Ectodermal cell (in vitro differentiated cells): ENCODE results near the gene MCFD2. TPM values are rescaled to one million over a fixed set of nuclear protein-coding genes. Genes with fewer than 3 reads are reported as not detected.
A peak's percentile ranks its signal among the peaks of the same experiment; 100 is the strongest.

Source experiments
- H3K27ac ChIP-seq: 2 replicates; pipeline ENCODE4 v1.7.0; 2013; ENCODE audit warnings: mild to moderate bottlenecking, low read depth, low read length; ENCODE audit not compliant: insufficient read depth, poor library complexity, severe bottlenecking
- H3K27me3 ChIP-seq: 2 replicates; pipeline ENCODE4 v1.7.0; 2013; ENCODE audit warnings: mild to moderate bottlenecking, low read length; ENCODE audit not compliant: insufficient read depth, control insufficient read depth, poor library complexity, severe bottlenecking
- H3K36me3 ChIP-seq: one replicate; pipeline ENCODE4 v1.7.0; 2013; ENCODE audit warnings: low read length; ENCODE audit not compliant: control insufficient read depth, insufficient read depth
- H3K4me1 ChIP-seq: one replicate; pipeline ENCODE4 v1.7.0; 2013; ENCODE audit warnings: low read length; ENCODE audit not compliant: control insufficient read depth, insufficient read depth
- H3K4me3 ChIP-seq: 2 replicates; pipeline ENCODE4 v1.7.0; 2013; ENCODE audit warnings: low read depth, low read length, control low read depth; ENCODE audit not compliant: insufficient read depth
- H3K9me3 ChIP-seq: 2 replicates; pipeline ENCODE4 v1.7.0; 2013; ENCODE audit warnings: mild to moderate bottlenecking, low read length, moderate library complexity; ENCODE audit not compliant: control insufficient read depth
- WGBS, 2 experiments: methylation state at CpG; one replicate each; pipeline ENCODE4 v1.1.7; 2013; ENCODE audit warnings: missing lambda C conversion rate in 2 of 2; 5-methylcytosine and 5-hydroxymethylcytosine counted together
- polyA plus RNA-seq, 4 experiments: library from polyadenylated mRNA; stranded (reverse); fragments of 50-300 nt; gene quantifications; one replicate each; pipeline ENCODE4 v1.2.3, GENCODE V29; 2013

The MCFD2 gene
- polyA plus RNA-seq (2013, experiment 1 of 4) = 75.9 TPM
- polyA plus RNA-seq (2013, experiment 2 of 4) = 76.8 TPM
- 62.8 TPM for polyA plus RNA-seq (2013, experiment 3 of 4)
- 71.5 TPM for polyA plus RNA-seq (2013, experiment 4 of 4)

- Histone ChIP-seq H3K27me3 (no peaks in the 10 kb centered on the region), H3K36me3 (no peaks in the 10 kb centered on the region), H3K4me1 (peaks cover 9% of the 10 kb centered on the region), H3K4me3 (peak within 1 kb of the TSS; percentile 93), H3K9me3 (no peaks in the 10 kb centered on the region), H3K27ac (peak within 1 kb of the TSS; percentile 94)
- 0 to 1% methylated on average over 37 to 38 of the region's 38 CpGs for WGBS, 2 experiments
Measured at GRCh38 chr2:46915281-46915810, at the start of gene MCFD2. MCFD2 (minus strand) TSS chr2:46915806; CDS start chr2:46909171, 6,635 bp downstream.

GRCh38 chr2:46964835-46965560, 49.4 kb upstream of the MCFD2 start:
- WGBS, 2 experiments = 82 to 83% methylated on average over 12 of the region's 12 CpGs
- Histone ChIP-seq H3K27ac (no peak overlapping the region), H3K36me3 (no peaks in the 10 kb centered on the region), H3K9me3 (no peaks in the 10 kb centered on the region), H3K27me3 (no peaks in the 10 kb centered on the region), H3K4me3 (no peak overlapping the region), H3K4me1 (no peaks in the 10 kb centered on the region)

DNA sequence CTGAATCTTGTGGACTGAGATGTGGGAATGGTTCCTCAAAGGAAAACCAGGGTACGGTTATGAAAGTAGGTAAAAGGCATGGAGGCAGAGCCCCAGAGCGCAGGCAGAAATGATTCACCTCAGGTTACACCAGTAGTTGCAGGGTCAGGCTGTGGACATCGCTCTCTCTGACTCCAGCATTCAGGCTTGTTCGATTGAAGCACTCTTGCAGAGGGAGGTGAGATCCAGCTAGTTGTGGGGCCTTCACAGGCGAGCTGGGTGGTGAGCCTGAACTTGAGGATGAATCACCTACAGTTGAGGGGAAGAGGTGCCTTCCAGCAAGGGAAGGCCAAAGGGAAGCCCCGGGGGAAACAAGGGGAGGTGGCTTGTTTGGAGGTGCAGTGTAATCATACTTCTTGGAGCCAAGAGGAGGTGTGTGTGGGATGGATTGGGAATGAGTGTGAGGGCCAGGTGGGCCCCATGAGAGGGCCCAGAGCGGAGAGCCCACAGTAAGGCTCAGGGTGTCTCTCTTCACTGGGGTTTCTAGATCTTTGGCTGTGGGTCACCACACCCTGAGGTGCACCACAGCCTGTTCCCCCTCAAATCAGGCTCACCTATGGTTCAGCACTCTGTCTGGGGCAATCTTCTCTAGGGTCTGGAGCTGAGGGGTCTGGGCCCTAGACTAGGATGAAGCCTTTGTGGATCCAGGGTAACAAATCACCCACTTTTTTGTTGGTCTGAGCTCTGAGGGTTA, 48.5 kb upstream of the MCFD2 start:
- Histone ChIP-seq H3K27me3 (no peaks in the 10 kb centered on the region), H3K27ac (no peak overlapping the region)

DNA sequence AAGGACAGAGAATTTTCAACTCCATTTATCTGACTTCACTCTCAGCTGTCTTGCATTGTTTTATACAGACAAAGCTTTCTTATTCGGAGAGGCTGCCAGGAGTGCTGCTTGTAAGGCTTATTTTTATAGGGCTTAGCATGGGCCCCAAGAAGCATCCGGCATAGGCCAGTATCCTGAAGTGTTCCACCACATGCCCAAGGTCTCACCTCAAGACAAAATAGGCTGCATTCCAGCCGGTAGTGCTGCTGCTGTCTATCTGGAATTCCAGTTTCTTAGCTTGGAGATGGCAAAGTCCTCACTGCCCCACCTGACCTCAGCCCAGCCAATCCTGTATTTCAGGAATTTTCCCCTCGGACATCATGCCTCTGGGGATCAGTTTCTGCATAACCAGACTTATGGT, 47.6 kb upstream of the MCFD2 start:
- Histone ChIP-seq H3K27me3 (no peaks in the 10 kb centered on the region), H3K27ac (no peak overlapping the region), H3K4me3 (no peak overlapping the region), H3K36me3 (no peaks in the 10 kb centered on the region), H3K9me3 (no peaks in the 10 kb centered on the region), H3K4me1 (no peaks in the 10 kb centered on the region)
- 78 to 86% methylated on average over 4 of the region's 4 CpGs for WGBS, 2 experiments

More for the DNA sequence above, 48.5 kb upstream of the MCFD2 start:
- Histone ChIP-seq H3K9me3 (no peaks in the 10 kb centered on the region), H3K4me1 (no peaks in the 10 kb centered on the region), H3K36me3 (no peaks in the 10 kb centered on the region), H3K4me3 (no peak overlapping the region)
- 93% methylated on average over 7 of the region's 7 CpGs for WGBS, 2 experiments

GRCh38 chr2:46962751-46963150, 47.1 kb upstream of the MCFD2 start:
- no peak overlapping the region for H3K27ac ChIP-seq
- H3K9me3 ChIP-seq = no peaks in the 10 kb centered on the region
- H3K27me3 ChIP-seq = no peaks in the 10 kb centered on the region
- no peak overlapping the region for H3K4me3 ChIP-seq
- H3K36me3 ChIP-seq = peaks cover 3% of the 10 kb centered on the region
- no peaks in the 10 kb centered on the region for H3K4me1 ChIP-seq
- WGBS, 2 experiments = 82 to 85% methylated on average over 2 of the region's 2 CpGs

GRCh38 chr2:46960618-46961017, 45.0 kb upstream of the MCFD2 start:
- Histone ChIP-seq H3K27ac (no peak overlapping the region), H3K4me3 (no peak overlapping the region), H3K27me3 (no peaks in the 10 kb centered on the region), H3K4me1 (no peaks in the 10 kb centered on the region), H3K36me3 (peaks cover 9% of the 10 kb centered on the region), H3K9me3 (no peaks in the 10 kb centered on the region)
- 97 to 98% methylated on average over 2 of the region's 2 CpGs for WGBS, 2 experiments

DNA sequence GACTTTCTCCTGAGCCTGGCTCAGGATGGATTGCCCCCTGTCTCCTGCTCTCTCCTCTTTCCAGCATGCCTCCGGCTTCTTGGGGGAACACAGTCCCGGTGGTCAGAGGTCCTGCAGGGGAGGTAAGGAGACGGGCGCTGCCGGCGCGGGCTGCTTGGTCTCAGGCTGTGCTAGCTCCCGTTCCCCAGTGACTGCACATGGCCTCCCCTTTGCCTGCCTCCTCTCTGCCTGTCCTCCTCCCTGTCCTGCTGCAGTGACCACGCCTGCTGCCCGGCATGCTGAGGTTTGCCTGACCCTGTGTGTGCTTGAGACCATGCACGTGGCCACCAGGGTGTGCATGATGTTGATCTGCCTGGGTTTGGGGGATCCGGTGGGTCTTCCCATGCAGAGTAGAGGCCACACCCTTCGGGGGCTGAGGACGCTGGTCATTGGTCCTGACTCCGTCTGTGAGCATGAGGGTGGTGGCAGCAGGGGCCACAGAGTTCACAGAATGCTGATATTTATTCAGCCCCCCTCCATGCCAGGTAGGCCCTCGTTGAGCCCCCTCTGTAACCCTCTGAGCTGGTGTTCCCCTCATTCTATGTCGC, 42.9 kb upstream of the MCFD2 start:
- Histone ChIP-seq H3K36me3 (peaks cover 9% of the 10 kb centered on the region), H3K27me3 (no peaks in the 10 kb centered on the region), H3K9me3 (no peaks in the 10 kb centered on the region), H3K4me3 (no peak overlapping the region), H3K27ac (no peak overlapping the region), H3K4me1 (peaks cover 6% of the 10 kb centered on the region)
- 90 to 91% methylated on average over 17 of the region's 17 CpGs for WGBS, 2 experiments

- peaks cover 9% of the 10 kb centered on the region for H3K36me3 ChIP-seq
- peaks cover 6% of the 10 kb centered on the region for H3K4me1 ChIP-seq
- H3K4me3 ChIP-seq = no peak overlapping the region
- no peaks in the 10 kb centered on the region for H3K9me3 ChIP-seq
- H3K27ac ChIP-seq = no peak overlapping the region
- 89 to 90% methylated on average over 10 of the region's 10 CpGs for WGBS, 2 experiments
- no peaks in the 10 kb centered on the region for H3K27me3 ChIP-seq
Measured at GRCh38 chr2:46956981-46957531, 41.5 kb upstream of the MCFD2 start.

DNA sequence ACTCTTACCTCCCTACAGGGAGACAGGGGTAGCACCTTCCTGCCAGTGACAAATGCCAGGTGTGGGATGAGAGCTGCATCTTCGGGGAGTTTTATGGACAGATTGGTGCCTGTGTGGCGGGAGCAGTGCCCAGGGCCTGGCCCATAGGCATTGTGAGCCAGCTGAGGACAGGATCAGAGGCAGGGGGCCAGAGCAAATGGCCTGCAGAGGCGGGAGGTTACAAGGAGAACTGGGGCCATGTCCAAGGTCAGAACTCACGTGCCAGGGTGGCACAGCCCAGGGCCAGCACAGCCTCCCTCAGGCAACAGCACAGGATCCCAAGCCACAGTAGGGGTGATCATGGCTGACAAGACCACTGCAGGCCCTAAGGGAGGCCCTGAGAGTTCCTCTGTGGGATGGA, 40.2 kb upstream of the MCFD2 start:
- Histone ChIP-seq H3K9me3 (no peaks in the 10 kb centered on the region), H3K36me3 (peaks cover 9% of the 10 kb centered on the region), H3K4me1 (peaks cover 6% of the 10 kb centered on the region), H3K27ac (no peak overlapping the region), H3K27me3 (no peaks in the 10 kb centered on the region), H3K4me3 (no peak overlapping the region)
- 95 to 96% methylated on average over 4 of the region's 4 CpGs for WGBS, 2 experiments
